HG02840 (cell line): ENCODE data around the gene SEMA3B.
"Not testable (repeated sequence)": the region's sequence is repeated elsewhere in the genome, so short reads cannot be mapped to it uniquely, and the experiment has no call there.

ENCODE experiments used
- ATAC-seq: cut with Tn5 transposase; IDR thresholded peaks from one replicate; pipeline ENCODE4 v1.9.1; 2021; ENCODE audit warnings: mild to moderate bottlenecking, moderate library complexity, moderate number of reproducible peaks; ENCODE audit not compliant: unreplicated experiment, low FRiP score

Gene SEMA3B

GRCh38 chr3:50237754-50238548 lies 31.0 kb upstream of the SEMA3B start:
- ATAC-seq: no peak

GRCh38 chr3:50238549-50239026 lies 30.4 kb upstream of the SEMA3B start:
- ATAC-seq: no peak

- ATAC-seq: no peak
Measured at GRCh38 chr3:50239649-50240048, 29.3 kb upstream of the SEMA3B start.

- no peak for ATAC-seq
Measured at GRCh38 chr3:50241163-50241562, 27.8 kb upstream of the SEMA3B start.

- ATAC-seq: no peak
Measured at GRCh38 chr3:50241713-50242380, 27.1 kb upstream of the SEMA3B start.

GRCh38 chr3:50242381-50242770 lies 26.6 kb upstream of the SEMA3B start:
- no peak for ATAC-seq

GRCh38 chr3:50242851-50243542 lies 25.9 kb upstream of the SEMA3B start:
- no peak for ATAC-seq

- ATAC-seq: no peak
Measured at GRCh38 chr3:50243543-50243895, 25.4 kb upstream of the SEMA3B start.

GRCh38 chr3:50244813-50245212 lies 24.1 kb upstream of the SEMA3B start:
- not testable (repeated sequence) for ATAC-seq

GRCh38 chr3:50245251-50245745 lies 23.6 kb upstream of the SEMA3B start:
- ATAC-seq: no peak

- peak; percentile 57 for ATAC-seq
Measured at GRCh38 chr3:50245831-50246516, 23.0 kb upstream of the SEMA3B start.

GRCh38 chr3:50246517-50246954 lies 22.4 kb upstream of the SEMA3B start:
- peak; percentile 34 for ATAC-seq

GRCh38 chr3:50248387-50248786 lies 20.6 kb upstream of the SEMA3B start:
- ATAC-seq: no peak

GRCh38 chr3:50249457-50249856 lies 19.5 kb upstream of the SEMA3B start:
- no peak for ATAC-seq

GRCh38 chr3:50250514-50250913 lies 18.4 kb upstream of the SEMA3B start:
- ATAC-seq: no peak

- ATAC-seq: no peak
Measured at GRCh38 chr3:50251220-50251619, 17.7 kb upstream of the SEMA3B start.

GRCh38 chr3:50254577-50255250 lies 14.2 kb upstream of the SEMA3B start:
- ATAC-seq: no peak

GRCh38 chr3:50255251-50255615 lies 13.7 kb upstream of the SEMA3B start:
- ATAC-seq: no peak

- ATAC-seq: no peak
Measured at GRCh38 chr3:50256978-50257890, 11.7 kb upstream of the SEMA3B start.
